ENCODE measurements around the gene GFRA1.

GFRA1 gene

DNA sequence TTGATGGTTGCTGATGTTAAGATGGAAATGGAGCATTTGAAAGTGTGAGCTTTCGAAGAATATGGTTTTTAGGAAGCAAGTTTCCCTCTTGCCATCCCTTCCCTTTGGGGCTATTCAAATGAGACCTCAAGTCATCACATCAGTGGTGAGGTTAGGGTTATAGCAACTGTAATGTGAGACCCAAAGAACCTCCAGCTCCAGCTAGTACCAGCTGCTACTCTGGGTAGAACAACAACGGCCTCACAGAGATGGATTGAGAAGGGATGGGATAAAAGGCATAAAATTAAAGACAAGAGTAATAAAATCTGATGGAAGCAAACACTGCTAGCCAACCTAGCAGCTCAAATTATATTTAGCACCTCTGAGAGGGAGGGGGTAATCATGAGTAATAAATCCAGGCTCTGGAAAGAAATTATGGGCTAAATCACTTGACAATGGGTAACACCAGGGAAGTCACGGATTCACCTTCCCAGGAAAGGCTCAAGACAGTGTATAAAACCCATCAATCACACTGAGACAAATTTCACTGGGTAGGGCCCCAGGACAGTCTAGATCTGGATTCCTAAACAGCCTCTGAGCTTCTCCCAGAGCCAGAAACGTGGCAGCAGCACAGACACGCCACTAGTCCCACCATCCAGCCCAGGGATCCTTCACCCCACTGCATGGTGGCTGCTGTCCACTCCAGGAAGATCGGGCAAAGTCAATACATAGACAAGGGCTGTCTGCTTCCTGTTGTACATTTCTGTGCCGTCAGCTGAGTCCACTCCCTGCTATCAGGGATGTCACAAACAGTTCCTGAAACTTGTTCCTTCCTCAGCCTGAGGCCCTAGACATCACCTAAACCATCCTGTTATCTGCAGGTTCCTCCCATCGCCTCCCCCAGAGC is 151.1 kb downstream of the GFRA1 start:
- DNase-seq = no peak

DNA sequence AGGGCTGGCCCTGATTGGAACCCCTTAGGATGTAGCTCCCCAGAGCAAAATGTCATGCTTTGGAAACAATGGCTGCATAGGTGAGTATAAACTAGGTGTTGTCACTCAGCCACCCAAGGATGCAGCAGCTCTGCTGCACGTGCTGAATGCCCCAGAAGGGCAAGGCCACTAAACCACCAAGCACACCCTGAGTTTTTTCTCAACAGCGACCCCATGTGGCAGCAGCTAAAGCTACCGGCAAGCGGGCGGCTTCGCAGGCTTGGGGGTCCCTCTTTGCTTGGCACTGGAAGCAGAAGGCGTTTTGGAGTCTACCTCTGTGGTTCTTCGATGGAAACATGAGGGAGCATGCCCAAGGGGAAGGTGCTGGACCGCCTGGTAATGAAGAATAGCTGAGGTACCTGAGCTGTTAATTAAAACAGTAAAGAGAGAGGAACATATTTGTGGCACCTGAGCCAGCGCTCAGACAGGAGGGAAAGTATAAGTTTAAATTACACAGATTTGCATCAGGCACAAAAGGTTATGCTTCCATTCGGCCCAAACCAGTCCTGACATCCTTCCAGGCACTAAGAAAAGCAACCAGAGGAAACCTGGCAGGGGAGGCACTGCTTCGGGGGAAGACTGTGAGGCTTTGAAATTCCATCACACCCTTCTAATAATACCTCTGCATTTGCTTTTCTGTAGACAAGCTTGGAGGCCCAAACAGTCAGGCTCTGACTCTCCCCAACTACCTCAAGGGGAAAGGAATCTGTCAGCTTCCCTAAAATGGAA is 152.1 kb downstream of the GFRA1 start:
- no peak for DNase-seq

DNA sequence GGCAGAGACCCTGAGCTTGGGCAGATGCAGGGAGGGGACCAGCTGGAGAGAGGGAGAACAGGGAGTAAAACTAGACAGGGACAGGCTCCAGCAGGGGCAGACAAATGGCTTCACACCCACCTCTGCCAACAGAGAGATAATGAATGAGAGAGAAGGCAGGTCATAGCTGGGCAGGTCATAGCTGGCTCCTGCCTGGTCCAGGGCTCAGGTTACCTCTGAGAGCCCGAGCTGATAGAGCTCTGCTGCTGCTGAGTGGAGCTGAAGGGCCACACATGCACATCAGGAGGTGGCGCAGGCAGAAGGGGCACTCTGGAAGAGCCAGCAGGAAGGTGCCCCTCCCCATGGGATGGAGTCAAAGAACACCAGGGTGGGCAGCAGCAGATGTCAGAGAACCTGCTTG is 154.2 kb downstream of the GFRA1 start:
- DNase-seq = no peak

DNA sequence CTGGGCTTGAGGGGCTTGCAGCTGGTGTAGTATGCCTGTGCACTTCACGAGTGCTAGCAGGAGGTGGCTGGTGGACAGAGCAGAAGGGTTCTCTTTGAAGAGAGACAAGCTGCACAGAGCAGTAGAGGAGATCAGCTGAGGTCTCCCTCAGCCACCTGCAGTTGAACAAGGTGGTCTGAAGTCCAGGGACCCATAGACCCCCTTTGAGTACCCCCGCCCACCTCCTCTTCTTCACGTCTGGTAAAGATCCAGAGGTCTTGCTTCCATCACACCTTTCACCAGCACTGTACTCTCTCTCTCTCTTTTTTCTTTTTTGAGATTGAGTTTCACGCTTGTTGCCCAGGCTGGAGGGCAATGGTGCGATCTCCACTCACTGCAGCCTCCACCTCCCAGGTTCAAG is 157.2 kb downstream of the GFRA1 start:
- no peak for DNase-seq

DNA sequence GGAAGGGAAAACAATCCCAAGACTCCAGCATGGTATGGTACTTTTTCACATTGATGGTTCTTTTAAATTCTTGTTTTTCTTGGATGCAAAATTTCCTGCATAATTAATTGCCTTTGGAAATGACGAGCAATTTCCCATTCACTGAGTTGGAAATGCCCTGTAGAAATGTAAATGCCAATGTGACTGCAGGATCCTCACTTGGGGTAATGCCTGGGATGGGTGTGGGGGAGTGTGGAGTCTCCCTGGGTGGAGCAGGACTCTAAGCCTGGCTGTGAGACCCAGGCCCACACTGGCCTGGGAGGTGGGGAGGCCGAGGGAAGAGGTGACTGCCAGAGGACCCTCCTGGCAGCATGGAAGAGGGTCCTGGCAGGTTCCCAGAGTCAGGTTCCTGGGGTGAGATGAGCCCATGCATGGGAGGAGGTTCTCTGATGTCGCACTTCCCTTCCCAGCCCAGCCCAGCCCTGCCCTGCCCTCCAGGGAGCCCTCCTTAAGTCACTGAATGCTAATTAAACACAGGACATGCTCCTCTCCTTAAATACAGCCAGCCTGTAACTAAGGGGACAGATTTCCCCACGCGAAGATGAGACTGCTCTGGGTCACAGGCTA is 157.9 kb downstream of the GFRA1 start:
- DNase-seq = no peak

DNA sequence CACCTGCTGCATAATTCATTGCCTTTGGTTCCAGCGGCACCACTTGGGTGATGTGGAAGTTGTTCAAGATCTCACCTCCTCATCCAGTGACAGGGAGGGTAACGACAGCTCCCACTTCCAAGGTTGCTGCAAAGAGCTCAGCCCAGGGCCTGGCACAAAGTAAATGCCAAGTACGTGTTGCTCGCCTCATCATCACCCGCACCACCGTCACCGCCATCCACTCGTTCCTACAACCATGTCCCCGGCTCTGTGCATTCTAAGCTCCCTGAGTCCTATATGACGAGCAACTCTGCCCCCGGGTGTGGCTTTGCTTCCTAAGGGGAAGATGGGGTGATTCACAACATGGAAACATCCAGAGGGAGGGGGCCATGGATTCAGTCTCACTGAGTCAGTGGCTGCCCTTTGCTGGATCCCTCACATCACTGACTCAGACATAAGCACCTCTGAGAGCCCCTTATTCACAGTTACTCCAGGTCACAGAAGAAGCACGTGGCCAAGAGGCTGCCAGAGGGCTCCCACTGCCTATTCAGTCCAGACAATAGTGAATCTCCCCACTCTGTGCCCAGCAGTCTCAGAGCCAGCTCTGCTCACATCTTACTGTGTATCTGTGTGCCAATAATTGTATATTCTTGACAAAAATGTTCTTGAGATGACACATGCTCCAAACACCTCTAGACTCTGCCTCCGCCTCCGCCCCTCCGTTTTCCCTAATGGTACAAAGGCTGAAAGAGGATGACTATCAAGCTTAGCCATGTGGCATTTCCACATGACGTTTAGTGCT is 159.1 kb downstream of the GFRA1 start:
- DNase-seq = no peak

DNA sequence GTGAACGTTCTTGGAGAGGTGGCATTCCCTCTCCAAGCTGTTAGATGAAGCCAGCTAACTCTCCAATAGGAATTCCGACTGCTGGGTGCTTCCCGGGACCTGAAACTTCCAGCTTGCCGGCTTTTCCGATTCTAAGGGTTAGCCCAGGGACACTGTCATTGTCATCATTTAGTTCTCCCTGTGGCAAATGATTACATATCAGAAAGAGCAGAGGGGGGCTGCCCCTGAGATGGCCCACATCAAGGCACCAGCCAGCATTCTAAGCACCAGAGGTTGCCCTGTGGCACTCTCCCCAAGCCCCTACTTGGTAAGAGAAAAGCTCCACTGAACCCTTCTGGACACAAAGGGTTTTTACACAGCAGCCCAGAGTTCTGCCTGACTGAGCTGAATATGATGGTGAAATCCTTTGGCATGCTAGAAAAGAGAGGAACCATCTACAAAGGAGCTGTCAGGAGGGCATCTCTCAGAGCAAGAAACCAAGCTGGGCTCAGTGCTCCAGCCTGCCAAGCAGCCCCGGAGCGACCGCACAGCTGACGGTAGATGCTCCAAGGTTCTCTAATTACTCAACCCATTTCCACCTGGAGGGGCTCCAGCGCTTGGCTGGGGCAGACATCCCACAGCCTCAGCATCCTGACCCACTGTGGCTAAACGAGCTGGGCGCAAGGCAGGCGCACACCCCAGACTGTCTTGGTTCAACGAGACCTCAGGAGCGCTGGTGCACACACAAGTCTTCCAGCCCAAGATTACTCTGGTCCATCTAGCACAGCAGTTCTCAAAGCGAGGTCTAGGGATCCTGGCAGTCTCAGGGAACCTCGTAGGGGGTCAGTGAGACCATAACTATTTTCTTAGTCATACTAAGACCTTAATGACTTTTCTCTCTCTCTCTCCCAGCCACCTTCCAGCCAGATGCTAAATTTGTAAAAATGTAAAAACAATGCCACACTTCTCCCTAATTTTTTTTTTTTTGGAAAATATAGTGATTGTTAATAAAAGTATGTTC is 160.5 kb downstream of the GFRA1 start:
- no peak for DNase-seq

DNA sequence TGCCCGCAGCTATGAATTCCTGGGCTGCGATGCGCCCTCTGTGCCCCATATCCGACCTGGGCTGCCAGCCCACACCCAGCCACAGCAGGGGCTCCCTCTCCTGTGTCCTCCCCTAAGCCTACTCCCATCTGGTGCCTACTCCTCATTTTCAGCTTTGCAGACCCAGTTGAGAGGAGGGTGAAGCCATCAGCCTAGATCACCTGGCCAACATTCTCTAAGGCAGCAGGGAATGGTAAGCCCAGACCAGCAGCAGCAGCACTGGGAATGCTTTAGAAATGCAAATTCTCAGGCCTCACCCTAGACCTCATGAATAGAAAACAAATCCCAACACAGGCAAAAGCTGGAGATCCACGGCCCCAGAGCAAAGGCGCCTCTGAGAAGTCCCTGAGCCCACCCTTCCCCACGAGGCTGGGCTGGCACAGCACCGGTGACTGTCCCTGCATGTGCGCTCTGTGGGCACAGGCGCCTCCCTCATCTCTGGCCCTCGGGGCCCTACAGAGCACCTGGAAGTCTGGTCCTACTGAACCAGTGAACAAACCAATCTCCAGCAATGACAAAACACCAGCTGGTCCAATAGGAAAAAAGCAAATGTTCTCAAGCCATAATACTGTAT is 161.4 kb downstream of the GFRA1 start:
- DNase-seq = no peak

DNA sequence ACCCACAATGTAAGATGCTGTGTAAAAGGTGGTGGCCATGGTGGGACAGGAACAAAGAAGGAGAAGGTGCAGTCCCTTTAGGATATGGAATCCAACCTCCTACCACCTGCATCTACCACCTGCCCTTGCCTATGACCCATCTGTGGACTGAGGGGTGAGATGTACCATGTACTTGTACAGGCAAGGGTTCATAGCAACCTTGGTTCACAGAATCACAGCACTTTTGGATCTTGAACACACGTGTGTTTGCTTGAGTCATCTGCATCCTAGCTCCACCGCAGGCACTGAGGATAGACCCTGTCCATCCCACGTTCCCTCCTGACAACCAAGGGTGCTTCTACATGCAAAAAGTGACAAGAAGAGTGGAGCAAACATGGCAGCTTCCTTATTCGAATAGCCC is 162.3 kb downstream of the GFRA1 start:
- DNase-seq = no peak

DNA sequence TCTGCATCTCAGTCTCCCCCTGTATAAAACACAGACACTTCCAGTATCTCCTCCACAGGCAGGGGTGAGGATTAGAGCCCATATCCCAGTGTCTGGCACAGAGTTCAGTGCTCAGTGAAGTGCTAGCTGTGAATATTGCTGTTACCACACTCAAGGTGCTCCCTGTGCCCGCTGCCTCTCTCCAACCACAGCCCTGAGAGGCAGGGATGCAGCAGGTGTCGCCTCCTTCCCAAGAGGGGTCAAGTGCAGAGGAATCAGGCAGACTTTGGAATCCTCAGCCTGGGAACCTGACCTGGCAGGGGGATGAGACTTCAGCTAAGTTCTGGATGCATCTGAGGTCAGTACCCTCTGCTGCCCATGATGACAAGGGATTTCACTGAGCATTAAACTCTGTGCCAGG is 163.1 kb downstream of the GFRA1 start:
- no peak for DNase-seq

DNA sequence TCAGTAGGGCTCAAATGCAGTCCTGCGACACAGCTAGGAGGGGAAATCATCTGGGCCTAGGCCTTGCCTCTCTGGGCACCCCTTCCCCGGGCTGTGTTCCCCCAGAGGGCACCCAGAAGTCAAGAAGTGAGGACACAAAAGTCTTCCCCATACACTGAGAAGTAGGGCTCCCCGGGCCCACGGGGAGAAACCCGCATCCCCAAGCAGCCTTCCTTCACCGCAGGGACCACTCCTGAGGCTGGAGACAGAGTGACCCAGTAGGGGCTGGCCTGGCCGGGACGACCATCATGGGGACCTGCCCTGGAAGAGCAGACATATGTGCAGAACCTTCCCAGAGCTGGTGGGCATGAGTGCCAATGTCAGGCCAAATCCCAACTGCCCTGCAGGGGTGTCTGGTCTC is 163.5 kb downstream of the GFRA1 start:
- DNase-seq = no peak

DNA sequence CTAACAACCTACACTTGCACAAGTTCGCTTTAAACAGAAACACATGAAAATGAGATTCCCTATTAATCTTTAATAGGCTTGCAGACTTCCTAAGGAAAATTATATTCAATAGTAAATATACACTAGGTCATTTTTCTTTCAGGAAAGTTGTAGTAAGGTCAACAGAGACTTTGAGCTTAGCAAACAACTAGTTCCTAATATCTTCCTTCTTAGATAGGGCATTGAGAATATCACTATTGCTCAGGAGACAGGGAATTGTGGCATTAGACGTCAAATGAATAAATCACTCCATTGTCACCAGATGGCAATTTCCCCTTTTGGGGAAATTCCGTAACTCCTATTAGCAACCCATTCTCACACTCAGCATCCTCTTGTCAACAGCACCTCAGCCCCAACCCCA is 164.9 kb downstream of the GFRA1 start:
- DNase-seq = no peak

DNA sequence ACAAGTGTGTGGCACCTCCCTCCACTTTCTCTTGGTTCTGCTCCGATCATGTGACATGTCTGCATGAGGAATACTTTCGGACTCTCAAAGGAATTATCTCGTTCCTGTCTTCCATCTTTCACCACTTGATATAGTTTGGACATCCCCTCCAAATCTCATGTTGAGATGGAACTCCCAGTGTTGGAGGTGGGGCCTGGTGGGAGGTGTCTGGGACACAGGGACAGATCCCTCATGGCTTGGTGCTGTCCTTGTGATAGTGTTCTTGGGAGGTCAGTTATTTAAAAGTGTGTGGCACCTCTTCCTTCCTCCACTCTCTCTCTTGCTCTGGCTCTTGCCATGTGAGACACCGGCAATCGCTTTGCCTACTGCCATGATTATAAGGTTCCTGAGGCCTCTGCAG is 166.4 kb downstream of the GFRA1 start:
- no peak for DNase-seq

DNA sequence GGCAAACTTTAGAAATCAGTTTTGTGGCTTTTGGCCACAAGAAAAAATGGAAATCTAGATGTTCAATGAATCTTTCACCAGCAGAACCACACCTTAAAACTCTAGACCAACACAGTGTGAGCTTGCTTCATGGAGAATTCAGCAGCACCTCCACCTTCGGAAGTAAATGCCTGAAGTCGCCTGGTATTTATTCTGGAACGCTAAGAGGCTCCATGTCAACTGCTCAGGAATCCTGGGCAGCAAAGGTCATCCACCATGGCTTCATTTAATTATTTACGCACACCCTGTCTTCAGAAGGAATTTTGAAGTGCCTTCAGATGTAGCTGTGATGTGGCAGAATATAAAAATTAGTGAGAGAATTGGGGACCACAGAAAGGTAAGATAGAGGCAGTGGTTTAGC is 167.7 kb downstream of the GFRA1 start:
- no peak for DNase-seq

DNA sequence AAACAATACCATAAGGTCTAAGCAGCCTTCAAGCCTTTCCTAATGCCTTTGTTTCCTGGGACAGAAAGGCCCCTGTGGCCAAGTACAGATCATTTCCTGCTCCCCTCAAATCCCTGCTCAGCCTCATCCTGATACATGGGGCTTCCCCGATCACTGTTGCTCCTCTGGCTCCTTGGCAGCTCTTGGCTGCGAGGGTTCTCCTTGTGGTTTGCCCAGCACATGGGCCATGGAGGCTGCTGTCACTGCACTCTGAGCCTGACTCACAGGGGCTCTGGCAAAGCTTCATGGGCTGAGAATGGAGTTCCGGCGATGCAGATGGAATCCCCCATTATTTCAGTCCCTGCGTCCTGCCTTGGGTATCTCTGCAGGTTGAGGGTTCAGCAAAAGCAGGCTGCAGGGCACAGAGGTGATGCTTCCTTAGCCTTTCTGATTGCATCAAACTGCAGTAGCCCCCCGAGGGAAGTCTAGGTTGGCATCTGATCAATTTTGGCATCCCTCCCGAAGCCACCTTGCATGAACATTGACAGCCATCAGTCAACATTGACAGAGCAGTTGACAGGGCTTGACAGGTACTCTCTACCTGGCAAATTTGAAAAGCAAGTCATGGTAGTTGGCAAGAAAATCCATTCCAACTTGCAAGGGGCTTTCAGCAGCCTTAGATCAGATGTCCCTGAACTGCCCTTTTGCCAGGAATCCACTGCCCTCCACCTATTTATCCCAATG is 168.6 kb downstream of the GFRA1 start:
- DNase-seq = no peak

DNA sequence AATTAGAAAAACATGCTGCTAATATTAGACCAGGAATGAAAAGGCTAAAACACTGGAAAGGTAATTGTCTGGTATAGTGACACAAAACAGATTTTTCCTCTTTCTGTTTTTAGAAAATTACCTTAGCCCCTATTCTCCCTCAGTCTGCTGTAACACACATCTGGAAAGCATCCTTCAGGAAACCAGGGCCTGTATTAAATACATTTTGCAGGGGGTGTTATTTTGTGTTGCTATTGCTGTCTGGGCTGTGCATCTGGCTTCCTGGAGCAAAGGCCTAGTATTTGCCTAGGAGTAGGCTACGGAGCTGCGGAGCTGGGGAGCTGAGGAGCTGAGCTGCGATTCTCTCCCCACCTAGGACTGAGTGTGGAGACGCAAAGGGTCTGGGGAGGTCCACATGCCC is 169.3 kb downstream of the GFRA1 start:
- no peak for DNase-seq

DNA sequence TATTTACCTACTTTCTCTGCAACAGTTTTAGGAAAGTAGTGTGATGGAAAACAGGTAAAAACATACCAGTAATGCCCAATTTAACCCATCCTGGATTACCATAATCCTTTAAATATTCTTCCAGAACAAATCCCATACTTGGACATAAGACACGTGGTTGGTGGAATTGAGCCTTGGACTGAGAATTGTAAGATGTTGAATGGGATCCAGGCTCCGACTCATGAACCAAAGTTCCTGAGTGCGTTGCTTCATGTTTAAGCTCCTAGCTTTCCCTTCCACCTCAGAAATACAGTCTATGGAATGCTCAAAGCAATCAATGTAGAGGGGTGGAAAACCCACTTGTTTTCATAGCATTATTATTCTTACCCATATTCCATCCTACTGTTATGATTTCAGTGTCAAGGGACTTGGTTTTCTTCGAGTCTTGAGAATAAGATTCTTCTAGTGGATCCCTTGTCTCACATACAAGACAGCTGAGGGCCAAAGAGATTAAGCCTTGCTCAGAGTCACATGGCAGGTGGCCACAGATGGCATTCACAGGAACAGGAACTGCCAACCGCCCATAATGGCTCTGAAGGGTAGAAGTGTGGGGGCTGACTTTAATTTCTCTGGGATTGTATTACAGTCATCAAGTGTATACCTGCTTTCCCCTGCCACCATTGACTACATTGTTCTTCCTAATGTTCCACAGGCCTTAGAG is 171.2 kb downstream of the GFRA1 start:
- DNase-seq = no peak

DNA sequence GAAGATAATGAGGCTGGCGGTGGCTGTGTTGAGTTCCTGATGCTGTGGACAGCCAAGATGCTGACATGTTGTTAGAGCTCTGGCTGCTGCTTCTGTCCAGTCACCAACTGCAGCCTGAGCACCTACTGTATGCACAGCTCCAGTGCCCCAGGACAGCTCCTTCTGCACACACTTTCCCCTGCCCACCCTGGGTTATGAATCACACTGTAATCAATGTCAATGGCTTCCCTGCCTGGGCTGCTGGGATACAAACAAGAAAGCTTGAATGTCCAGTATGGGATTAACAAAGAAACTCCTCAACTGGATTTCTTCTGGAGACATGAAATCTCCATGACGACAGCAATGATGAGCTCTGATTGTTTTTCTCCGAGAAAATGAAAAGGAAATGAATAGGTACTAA is 172.0 kb downstream of the GFRA1 start:
- DNase-seq = no peak

DNA sequence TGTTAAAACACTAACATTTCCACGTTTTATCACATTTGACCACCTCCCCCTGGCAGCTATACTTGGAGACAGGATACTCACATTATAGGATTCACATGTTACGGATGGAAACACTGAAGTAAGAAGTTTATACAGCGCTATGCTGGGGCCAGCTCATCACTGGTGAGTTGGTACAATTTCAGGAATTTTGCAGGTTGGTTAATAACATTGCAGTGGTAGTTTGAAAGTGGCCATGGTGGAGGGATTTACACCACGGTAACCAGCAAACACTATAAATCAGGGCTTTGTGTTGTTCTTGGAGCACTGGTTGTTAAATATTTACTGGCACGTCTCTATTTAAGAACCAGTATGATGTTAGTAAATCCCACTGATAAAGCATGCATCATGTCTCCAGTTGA is 174.0 kb downstream of the GFRA1 start:
- no peak for DNase-seq

DNA sequence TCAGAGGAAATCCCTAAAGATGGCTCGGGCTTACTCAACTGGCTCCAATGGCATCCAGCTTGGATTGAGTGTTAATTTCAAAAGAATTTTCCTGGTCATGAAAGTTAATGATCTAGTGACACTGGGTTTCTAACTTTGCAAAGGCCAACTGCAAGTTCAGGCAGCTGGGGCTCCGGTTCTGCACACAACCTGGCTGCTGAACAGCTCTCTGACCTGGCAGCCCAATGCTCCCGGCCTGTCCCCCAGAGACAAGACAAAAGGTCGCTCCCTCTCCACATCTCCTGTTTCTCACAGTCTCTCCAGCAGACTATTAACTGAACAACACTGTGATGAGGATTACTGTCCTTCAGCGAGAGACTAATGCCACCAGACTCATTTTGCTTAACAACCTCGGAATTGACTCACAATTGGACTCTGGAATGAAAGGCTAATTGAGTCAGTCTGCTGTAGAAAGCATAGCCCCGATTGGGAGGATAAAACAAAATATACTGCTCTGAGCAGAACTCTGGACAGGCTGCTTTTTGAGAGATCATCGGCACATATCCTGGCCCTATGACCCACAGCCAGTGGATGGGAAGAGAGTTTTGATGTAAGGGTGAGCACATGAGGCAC is 174.5 kb downstream of the GFRA1 start:
- DNase-seq = no peak
